GM19467 (cell line): Measurements from ENCODE around the gene GPR137B.

Experiments
- ATAC-seq: cut with Tn5 transposase; IDR thresholded peaks from one replicate; pipeline ENCODE4 v1.9.1; 2021; ENCODE audit warnings: mild to moderate bottlenecking, moderate library complexity; ENCODE audit not compliant: unreplicated experiment

The GPR137B gene

GRCh38 chr1:236253918-236254637 lies 111.7 kb downstream of the GPR137B start:
- ATAC-seq = no peak

- ATAC-seq = no peak
These were observed 114.9 kb downstream of the GPR137B start for GRCh38 chr1:236257216-236257615.

- no peak for ATAC-seq
These were observed 115.8 kb downstream of the GPR137B start for GRCh38 chr1:236258114-236258622.
